Calu3 (cell line): ENCODE data around the gene RPS6KB2. TPM values are rescaled to one million over a fixed set of nuclear protein-coding genes. Genes with fewer than 3 reads are reported as not detected.
"Not testable (repeated sequence)": the region's sequence is repeated elsewhere in the genome, so short reads cannot be mapped to it uniquely, and the experiment has no call there.

Experiments used
- BruUV-seq: library from RNA; stranded (reverse); fragments of 400-500 nt; replicated peaks from 2 replicates; lab custom pipeline; 2021; lab: Mats Ljungman, UMichigan
- CTCF ChIA-PET: fragments of 300-600 bp; sonication (Branson Sonifier 250); formaldehyde crosslinking; loops from one replicate; lab custom pipeline; 2022; ENCODE audit warnings: antibody characterized with exemption; lab: Charles Lee
- DNase-seq: peaks from one replicate; pipeline ENCODE4 v3.0.0; 2022
- H3K27ac Mint-ChIP-seq: one replicate; pipeline ENCODE4 v1.8.0; 2022; ENCODE audit warnings: mixed read lengths; ENCODE audit not compliant: unreplicated experiment
- H3K27me3 Mint-ChIP-seq: one replicate; pipeline ENCODE4 v1.8.0; 2022; ENCODE audit warnings: mixed read lengths; ENCODE audit not compliant: unreplicated experiment
- H3K36me3 Mint-ChIP-seq: one replicate; pipeline ENCODE4 v1.8.0; 2022; ENCODE audit warnings: mild to moderate bottlenecking, moderate library complexity, mixed read lengths; ENCODE audit not compliant: insufficient read depth, unreplicated experiment
- H3K4me1 Mint-ChIP-seq: one replicate; pipeline ENCODE4 v1.8.0; 2022; ENCODE audit warnings: mild to moderate bottlenecking, low read depth, mixed read lengths; ENCODE audit not compliant: unreplicated experiment
- H3K4me3 Mint-ChIP-seq: one replicate; pipeline ENCODE4 v1.8.0; 2022; ENCODE audit warnings: mild to moderate bottlenecking, low read depth, moderate library complexity, mixed read lengths; ENCODE audit not compliant: unreplicated experiment
- H3K9me3 Mint-ChIP-seq: one replicate; pipeline ENCODE4 v1.8.0; 2022; ENCODE audit warnings: low read depth, mixed read lengths; ENCODE audit not compliant: unreplicated experiment
- intact Hi-C: fragments of 100-400 bp; cut with micrococcal nuclease; formaldehyde crosslinking; loops from one replicate; pipeline ENCODE4 v1.10.0; 2022; ENCODE audit not compliant: unreplicated experiment
- total RNA-seq: library from RNA; stranded (reverse); gene quantifications from 2 replicates; pipeline ENCODE4 v1.2.3, GENCODE V29; 2022
- TF ChIP-seq, protein P1 (sequence below): fragments of 200-600 bp; IDR thresholded peaks from one replicate; pipeline ENCODE4 v1.8.0; 2022; ENCODE audit warnings: antibody characterized with exemption; ENCODE audit not compliant: unreplicated experiment

RPS6KB2 gene
- total RNA-seq, 1 experiment from 2014 or later = 44.3 TPM

DNA sequence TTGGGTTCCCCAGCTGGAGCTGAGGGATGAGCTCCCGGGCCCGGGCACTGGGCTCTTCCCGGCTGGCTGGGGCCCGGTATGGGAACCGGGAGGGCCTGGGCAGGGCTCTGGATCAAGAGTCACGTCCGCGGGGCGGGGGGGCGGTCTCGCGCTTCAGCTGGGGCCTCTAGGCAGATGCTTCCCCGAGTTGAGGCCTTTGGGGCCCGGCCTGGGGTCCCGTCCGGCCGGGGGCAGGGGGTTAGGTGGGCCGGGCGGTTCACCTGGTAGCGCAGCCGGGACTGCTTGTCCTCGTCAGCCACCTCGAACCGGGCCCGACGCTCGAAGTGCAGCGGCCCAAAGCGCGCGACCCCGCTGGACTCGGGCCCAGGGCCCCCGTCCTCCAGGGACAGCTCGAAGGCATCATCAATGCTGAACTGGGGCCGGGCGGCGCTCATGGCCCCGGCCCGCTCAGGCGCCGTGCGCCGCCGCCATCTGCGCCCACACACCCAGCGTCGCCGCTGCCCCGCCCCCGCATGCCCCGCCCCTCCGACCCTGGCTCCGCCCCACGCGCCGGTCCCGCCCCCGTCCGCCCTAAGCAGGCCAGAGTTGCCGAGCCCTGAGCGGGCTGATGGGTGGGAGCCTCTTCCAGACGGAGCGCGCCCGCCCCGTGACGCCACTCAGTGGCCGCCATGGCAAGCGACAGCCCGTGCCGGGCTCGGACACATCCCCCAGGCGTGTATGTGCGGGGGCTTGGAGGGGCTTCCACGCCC is 40.6 kb downstream of the RPS6KB2 start, which contains the start of gene TMEM134:
TSS of gene TMEM134 (minus strand) at position 493 of the 749 bp plus-strand sequence. CDS start at position 434, 59 bp downstream.
- H3K27me3 Mint-ChIP-seq = peaks cover 10% of the 10 kb centered on the region
- peak; percentile 93 for DNase-seq
- TF ChIP-seq, protein P1, sequence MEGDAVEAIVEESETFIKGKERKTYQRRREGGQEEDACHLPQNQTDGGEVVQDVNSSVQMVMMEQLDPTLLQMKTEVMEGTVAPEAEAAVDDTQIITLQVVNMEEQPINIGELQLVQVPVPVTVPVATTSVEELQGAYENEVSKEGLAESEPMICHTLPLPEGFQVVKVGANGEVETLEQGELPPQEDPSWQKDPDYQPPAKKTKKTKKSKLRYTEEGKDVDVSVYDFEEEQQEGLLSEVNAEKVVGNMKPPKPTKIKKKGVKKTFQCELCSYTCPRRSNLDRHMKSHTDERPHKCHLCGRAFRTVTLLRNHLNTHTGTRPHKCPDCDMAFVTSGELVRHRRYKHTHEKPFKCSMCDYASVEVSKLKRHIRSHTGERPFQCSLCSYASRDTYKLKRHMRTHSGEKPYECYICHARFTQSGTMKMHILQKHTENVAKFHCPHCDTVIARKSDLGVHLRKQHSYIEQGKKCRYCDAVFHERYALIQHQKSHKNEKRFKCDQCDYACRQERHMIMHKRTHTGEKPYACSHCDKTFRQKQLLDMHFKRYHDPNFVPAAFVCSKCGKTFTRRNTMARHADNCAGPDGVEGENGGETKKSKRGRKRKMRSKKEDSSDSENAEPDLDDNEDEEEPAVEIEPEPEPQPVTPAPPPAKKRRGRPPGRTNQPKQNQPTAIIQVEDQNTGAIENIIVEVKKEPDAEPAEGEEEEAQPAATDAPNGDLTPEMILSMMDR = peak; percentile 14
- H3K4me1 Mint-ChIP-seq = peaks cover 37% of the 10 kb centered on the region
- H3K9me3 Mint-ChIP-seq = no peaks in the 10 kb centered on the region
- TSS peak; percentile 15 for BruUV-seq
- intact Hi-C loops = no loop called here
- peaks cover 47% of the 10 kb centered on the region for H3K36me3 Mint-ChIP-seq
- H3K27ac Mint-ChIP-seq = peak within 1 kb of the TSS; percentile 64
- peak within 1 kb of the TSS; percentile 85 for H3K4me3 Mint-ChIP-seq
- CTCF ChIA-PET = interaction anchor here (0.6 to 2.6 kb wide), 6 partner anchors 10 to 158 kb away, joined by 3 to 10 read pairs (median 4); partner anchors contain the start of genes GPR152 and PPP1CA

DNA sequence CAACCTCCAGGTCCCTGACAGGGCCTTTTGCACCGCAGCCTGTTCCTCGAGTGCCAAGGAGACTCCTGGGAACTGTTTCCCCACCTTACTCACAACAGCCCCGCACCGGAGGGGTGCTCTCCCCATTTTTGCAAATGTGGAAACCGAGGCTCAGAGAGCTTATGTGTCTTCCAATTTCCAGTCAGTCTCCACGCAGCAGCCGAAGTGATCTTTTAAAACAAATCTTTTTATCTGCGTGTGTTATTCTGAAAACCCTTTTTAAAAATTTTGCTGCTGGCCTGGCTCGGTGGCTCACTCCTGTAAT is 41.2 kb downstream of the RPS6KB2 start:
- BruUV-seq = no TSS peak
- peaks cover 42% of the 10 kb centered on the region for H3K36me3 Mint-ChIP-seq
- intact Hi-C loops = no loop called here
- H3K9me3 Mint-ChIP-seq = no peaks in the 10 kb centered on the region
- peaks cover 10% of the 10 kb centered on the region for H3K27me3 Mint-ChIP-seq
- DNase-seq = no peak
- TF ChIP-seq, protein P1 = no peak
- peaks cover 32% of the 10 kb centered on the region for H3K4me1 Mint-ChIP-seq
- no peak overlapping the region for H3K27ac Mint-ChIP-seq
- H3K4me3 Mint-ChIP-seq = peak overlapping the region; percentile 85
- CTCF ChIA-PET = interaction anchor here (0.6 to 2.6 kb wide), 3 partner anchors 9 to 68 kb away, joined by 3 to 10 read pairs (median 4); partner anchors contain the start of genes GPR152 and PPP1CA

DNA sequence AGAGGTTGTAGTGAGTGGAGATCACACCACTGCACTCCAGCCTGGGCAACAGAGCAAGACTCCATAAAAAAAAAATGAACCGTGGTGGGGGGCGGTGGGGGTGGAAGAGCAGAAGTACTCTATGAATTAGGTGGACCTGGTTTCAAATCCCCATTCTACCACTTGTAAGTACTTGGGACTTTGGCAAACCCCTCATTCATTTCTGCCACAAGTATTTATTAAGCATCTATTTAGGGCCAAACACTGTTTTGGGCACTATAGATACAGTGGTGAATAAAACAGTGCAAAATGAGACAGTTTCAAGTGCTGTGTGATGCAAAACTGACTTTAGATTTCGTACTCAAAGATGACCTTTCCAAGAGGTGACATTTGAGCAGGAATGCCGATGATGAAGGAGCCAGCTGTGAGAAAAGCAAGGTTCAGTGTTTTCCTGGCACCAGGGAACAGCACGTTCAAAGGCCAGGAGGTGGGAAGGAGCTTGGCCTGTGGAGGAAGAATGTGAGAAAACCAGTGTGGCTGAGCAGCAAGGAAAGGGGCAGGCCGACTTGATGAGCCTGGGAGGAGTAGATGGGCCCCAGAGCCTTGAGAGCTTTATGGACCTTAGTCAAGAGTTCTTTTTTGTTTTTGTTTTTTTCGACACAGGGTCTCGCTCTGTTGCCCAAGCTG is 42.2 kb downstream of the RPS6KB2 start:
- no peaks in the 10 kb centered on the region for H3K9me3 Mint-ChIP-seq
- H3K4me1 Mint-ChIP-seq = peaks cover 25% of the 10 kb centered on the region
- no peak for DNase-seq
- TF ChIP-seq, protein P1 = no peak
- H3K36me3 Mint-ChIP-seq = peaks cover 31% of the 10 kb centered on the region
- H3K27me3 Mint-ChIP-seq = peaks cover 10% of the 10 kb centered on the region
- intact Hi-C loops = no loop called here
- no peak overlapping the region for H3K4me3 Mint-ChIP-seq
- BruUV-seq = no TSS peak
- CTCF ChIA-PET = interaction anchor here (2.6 kb wide), 1 partner anchor 18 kb away, joined by 10 read pairs; the partner anchor contains the start of gene GPR152
- H3K27ac Mint-ChIP-seq = peak overlapping the region; percentile 26

DNA sequence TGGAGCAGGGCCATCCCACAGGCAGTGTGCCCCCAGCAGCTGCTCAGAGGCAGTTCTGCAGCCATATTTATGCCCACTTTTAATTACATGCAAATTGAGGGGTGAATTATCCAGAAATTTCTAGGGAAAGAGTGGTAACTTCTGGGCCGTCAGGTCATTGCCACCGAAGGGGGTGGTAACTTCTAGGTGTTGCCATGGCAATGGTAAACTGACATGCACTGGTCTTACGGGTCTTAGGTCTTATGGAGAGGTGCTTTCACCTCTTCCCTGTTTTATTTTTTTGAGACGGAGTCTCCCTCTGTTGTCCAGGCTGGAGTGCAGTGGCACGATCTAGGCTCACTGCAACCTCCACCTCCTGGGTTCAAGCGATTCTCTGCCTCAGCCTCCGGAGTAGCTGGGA is 44.6 kb downstream of the RPS6KB2 start:
- Mint-ChIP-seq H3K27ac (no peak overlapping the region), H3K4me3 (no peak overlapping the region), H3K9me3 (no peaks in the 10 kb centered on the region), H3K27me3 (peaks cover 10% of the 10 kb centered on the region), H3K4me1 (peaks cover 14% of the 10 kb centered on the region), H3K36me3 (peaks cover 19% of the 10 kb centered on the region)
- BruUV-seq = no TSS peak
- DNase-seq = no peak
- CTCF ChIA-PET = interaction anchor here (0.6 kb wide), 1 partner anchor 1218 kb away, joined by 4 read pairs; no protein-coding TSS in a partner anchor
- intact Hi-C loops = no loop called here
- TF ChIP-seq, protein P1 = no peak

DNA sequence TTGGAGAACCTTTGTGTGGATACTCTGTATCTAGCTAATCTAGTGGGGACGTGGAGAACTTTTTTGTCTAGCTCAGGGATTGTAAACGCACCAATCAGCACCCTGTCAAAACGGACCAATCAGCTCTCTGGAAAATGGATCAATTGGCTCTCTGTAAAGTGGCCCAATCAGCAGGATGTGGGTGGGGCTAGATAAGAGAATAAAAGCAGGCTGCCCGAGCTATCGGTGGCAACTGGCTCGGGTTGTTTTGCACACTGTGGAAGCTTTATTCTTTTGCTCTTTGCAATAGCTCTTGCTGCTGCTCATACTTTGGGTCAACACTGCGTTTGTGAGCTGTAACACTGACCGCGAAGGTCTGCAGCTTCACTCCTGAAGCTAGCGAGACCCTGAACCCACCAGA is 48.4 kb downstream of the RPS6KB2 start:
- H3K4me1 Mint-ChIP-seq, H3K27me3 Mint-ChIP-seq, H3K9me3 Mint-ChIP-seq, H3K27ac Mint-ChIP-seq, BruUV-seq, H3K4me3 Mint-ChIP-seq, intact Hi-C loops, DNase-seq, H3K36me3 Mint-ChIP-seq: not testable (repeated sequence)
- CTCF ChIA-PET = interaction anchor here (1.3 kb wide), 1 partner anchor 152 kb away, joined by 3 read pairs; no protein-coding TSS in a partner anchor

DNA sequence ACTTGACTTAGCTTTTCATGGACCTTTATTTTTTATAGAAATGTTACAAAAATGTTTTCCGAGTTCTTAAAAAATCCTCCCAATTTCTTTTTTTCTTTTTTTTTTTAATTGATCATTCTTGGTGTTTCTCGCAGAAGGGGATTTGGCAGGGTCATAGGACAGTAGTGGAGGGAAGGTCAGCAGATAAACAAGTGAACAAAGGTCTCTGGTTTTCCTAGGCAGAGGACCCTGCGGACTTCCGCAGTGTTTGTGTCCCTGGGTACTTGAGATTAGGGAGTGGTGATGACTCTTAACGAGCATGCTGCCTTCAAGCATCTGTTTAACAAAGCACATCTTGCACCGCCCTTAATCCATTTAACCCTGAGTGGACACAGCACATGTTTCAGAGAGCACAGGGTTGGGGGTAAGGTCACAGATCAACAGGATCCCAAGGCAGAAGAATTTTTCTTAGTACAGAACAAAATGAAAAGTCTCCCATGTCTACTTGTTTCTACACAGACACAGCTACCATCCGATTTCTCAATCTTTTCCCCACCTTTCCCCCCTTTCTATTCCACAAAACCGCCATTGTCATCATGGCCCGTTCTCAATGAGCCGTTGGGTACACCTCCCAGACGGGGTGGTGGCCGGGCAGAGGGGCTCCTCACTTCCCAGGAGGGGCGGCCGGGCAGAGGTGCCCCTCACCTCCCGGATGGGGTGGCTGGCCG is 49.2 kb downstream of the RPS6KB2 start:
- H3K36me3 Mint-ChIP-seq, DNase-seq, BruUV-seq, H3K27me3 Mint-ChIP-seq, H3K4me1 Mint-ChIP-seq, intact Hi-C loops, H3K27ac Mint-ChIP-seq, CTCF ChIA-PET, H3K9me3 Mint-ChIP-seq, H3K4me3 Mint-ChIP-seq: not testable (repeated sequence)
